ENCODE measurements around the gene SNTG2.
"Not testable (repeated sequence)": the region's sequence is repeated elsewhere in the genome, so short reads cannot be mapped to it uniquely, and the experiment has no call there.

Gene SNTG2

DNA sequence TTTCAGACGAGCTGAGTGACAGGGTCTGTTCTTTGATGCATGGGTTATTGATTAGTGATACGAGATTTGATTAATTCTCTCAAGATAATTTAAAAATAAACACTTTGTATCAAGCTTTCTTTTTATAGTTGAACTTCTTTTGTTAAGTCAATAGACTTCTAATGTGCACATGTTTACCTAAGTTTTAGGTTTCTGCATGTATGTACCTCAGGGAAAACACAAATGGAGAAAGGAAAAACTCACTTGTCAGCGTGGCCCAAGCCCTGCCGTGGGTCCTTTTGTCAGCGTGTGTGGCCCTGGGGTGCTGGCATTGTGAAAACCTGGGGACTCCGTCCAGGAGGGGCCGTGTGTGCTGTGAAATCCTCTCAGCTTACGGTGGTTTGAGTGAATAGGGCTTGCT lies 153.7 kb downstream of the SNTG2 start:
- DNase-seq = no peak

DNA sequence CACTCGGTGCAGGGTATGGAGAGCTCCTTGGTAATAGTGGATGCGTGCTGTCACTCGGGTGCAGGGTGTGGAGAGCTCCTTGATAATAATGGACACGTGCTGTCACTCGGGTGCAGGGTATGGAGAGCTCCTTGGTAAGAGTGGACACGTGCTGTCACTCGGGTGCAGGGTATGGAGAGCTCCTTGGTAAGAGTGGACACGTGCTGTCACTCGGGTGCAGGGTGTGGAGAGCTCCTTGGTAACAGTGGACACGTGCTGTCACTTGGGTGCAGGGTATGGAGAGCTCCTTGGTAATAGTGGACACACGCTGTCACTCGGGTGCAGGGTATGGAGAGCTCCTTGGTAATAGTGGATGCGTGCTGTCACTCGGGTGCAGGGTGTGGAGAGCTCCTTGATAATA lies 155.7 kb downstream of the SNTG2 start:
- DNase-seq = not testable (repeated sequence)

- DNase-seq = no peak
These were observed 165.3 kb downstream of the SNTG2 start for GRCh38 chr2:1115843-1116539.

DNA sequence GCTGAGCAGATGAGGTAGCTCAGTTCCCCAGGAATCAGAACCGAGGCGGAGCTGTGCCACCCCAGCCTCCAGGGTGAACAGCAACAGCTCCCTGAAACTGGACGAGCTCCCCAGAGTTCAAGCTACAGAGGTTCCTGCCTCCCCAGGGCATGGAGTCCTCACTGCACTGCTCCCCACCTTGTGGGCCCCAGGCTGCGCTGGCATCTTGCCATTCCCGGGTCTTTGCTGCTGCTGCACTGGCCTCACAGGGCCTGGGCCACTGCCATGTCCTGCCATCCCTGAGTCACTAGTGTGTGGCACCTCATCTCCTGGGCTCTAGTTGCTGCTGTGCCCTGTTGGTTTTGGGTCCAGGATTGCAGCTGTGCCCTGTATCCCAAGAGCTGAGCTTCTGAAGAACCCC lies 166.9 kb downstream of the SNTG2 start:
- no peak for DNase-seq

DNA sequence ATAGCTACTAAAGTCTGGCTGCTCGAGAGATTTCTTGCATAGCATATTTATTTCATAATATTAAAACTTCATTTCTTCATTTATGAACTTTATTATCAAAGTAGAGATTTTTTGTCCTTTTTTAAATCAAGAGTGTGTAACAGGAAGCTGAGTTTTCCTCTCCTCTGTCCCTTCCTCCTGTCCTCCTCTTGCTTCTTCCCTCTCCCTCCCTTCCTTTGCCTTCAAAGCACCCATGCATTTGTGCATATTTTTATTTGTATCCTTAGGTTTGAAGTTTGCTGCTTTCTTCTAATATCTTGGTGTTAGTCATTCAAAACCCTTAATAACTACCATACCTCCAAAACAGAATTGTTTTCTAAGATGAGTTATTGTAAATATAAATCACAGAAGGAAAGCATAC lies 174.6 kb downstream of the SNTG2 start:
- no peak for DNase-seq

GRCh38 chr2:1125633-1126370 lies 175.2 kb downstream of the SNTG2 start:
- no peak for DNase-seq

GRCh38 chr2:1129982-1130381 lies 179.3 kb downstream of the SNTG2 start:
- no peak for DNase-seq

- DNase-seq = no peak
These were observed 180.3 kb downstream of the SNTG2 start for GRCh38 chr2:1130922-1131321.

- no peak for DNase-seq
These were observed 181.8 kb downstream of the SNTG2 start for GRCh38 chr2:1132328-1132969.

- not testable (repeated sequence) for DNase-seq
These were observed 183.2 kb downstream of the SNTG2 start for GRCh38 chr2:1133896-1134295.

DNA sequence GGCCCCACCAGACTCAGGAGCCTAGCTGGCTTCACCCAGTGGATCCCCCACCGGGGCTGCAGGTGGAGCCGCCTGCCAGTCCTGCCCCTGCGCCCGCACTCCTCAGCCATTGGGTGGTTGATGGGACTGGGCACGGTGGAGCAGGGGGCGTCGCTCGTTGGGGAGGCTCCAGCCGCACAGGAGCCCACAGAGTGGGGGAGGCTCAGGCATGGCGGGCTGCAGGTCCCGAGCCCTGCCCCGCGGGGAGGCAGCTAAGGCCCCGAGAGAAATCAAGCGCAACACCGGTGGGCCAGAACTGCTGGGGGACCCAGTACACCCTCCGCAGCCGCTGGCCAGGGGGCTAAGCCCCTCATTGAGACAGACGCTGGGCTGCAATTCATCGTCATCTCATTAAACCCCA lies 184.0 kb downstream of the SNTG2 start:
- no peak for DNase-seq

DNA sequence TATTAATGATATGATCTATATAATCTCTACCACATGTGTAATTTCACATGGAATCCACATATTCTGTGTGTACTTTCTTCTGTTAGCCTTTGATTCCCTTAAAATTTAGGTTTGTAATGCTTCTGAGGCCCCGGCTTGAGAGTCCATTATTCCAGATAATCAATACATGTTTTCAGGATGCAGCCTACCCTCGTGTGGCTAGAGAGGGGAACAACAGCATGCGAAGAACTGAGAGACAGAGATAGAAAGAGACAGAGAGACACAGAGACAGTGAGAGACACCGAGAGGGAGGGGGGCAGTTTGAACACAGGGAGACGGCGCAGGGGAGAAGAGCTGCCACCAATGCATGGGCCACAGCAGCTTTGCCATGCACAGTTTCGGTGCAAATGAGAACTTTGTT lies 185.4 kb downstream of the SNTG2 start:
- DNase-seq = no peak

DNA sequence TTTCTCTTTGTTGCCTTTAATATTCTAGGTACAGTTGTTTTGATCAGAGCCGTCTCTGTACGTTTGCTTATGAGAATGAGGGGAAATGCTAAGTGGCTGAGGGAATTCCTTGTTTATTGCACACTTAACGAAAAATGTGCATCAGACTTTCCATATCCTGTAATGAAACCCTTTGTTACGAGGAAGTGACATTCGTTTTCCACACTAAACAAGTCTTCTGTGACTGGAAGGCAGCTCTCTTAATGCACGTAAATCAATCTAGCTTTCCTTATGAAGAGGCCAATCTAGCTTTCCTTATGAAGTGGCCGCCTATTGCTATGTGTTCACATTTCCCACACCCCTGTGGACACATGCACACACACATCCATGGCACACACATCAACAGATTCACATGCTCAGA lies 186.2 kb downstream of the SNTG2 start:
- DNase-seq = no peak

DNA sequence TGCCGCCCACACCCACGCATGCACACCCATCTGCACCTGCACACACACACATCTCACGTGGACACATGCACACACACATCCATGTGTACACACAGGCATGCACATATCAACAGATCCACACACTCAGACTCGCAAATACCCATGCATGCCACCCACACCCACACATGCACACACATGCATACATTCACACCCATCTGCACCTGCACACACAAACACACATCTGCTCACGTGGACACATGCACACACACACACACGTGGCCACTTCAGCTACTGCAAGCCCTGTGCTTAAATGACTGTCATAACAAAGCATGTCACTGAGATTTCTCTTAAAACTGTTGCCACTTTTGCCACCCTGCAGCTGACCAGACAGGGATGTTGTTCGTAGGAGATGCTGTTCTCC lies 186.6 kb downstream of the SNTG2 start:
- no peak for DNase-seq

DNA sequence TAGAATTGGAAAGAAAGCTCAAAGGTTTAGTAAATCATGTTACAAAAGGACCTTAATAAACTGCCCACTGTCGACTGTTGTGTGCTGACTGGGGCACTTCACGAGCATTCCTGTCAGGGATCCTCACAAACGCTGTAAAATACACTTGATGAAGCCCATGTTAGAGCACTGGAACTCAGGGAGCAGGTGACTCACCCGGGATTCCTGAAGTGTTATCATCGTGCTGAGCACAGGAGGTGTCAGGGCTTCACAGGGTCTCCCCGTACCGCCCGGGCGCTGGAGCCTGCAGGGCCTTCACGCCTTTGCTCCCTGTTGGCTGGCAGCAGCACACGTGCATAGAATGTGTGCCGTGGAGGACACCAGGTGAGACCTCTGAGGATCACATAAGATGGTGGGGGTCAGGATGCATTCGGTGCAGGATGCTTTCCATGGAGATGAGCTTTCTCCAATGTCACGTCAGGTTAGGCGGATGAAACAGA lies 187.3 kb downstream of the SNTG2 start:
- DNase-seq = no peak

DNA sequence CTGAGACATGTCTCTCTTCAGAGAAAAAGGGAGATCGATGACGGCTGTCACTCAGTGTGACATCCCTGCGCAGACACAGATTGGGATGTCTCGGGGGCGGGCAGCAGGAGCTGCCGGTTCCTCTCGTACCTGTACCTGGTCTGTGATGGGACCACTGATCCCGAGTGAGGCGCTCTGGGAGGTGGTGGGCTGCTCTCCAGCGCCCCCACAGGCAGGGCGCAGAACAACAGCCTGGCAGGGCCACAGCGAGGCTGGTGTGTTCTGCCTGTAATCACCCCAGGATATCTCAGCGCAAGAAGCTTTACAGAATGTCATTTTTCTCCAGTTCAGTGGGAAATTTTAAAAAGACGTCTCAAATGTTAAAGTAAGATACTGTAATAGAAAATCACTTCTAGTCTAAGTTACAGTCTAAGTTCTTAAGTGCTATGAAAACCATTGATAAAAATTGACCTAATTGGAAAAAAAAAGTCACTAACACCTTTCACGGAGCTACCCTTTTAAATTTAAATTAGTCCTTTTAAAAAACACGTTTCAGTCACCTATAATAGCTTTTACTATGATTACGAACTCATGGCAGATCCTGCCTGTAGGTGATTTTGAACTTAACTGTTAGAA lies 189.8 kb downstream of the SNTG2 start:
- no peak for DNase-seq

DNA sequence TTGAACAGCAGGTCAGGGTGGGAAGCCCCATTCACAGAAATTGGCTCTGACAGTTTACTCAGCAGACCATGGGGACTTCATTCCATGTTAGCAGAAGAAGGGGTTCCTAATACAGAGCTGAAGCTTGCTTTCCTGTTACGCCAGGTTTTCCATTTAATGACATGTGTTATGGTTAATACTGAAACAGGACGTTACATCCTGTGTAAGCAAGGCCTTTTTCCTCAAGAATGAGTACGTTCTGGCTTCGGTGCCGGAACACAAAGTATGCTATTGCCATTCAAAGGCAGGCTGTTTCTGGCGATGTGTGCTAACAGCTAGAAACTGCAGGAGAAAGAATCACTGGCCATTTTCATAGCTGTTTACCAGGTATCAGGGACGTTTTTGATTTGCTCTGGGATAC lies 190.4 kb downstream of the SNTG2 start:
- no peak for DNase-seq

DNA sequence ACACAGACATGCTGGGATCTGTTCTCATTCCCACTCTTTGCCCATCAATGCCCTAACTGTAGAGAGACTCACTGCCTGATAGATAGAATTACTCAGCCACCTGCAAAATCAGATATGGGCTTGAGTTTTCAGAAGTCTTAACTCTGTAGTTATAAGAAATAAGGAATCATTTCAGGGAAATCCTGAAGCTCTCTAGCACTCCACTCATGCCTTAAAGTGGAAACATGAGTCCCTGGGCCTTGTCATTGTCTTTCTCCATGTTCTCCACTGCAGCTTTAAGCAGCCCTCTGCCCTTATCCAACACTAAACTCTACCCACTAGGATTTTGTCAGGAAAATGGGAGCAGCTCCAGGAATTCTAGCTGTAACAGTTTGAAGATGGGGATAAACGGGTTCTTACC lies 192.5 kb downstream of the SNTG2 start:
- DNase-seq = no peak

DNA sequence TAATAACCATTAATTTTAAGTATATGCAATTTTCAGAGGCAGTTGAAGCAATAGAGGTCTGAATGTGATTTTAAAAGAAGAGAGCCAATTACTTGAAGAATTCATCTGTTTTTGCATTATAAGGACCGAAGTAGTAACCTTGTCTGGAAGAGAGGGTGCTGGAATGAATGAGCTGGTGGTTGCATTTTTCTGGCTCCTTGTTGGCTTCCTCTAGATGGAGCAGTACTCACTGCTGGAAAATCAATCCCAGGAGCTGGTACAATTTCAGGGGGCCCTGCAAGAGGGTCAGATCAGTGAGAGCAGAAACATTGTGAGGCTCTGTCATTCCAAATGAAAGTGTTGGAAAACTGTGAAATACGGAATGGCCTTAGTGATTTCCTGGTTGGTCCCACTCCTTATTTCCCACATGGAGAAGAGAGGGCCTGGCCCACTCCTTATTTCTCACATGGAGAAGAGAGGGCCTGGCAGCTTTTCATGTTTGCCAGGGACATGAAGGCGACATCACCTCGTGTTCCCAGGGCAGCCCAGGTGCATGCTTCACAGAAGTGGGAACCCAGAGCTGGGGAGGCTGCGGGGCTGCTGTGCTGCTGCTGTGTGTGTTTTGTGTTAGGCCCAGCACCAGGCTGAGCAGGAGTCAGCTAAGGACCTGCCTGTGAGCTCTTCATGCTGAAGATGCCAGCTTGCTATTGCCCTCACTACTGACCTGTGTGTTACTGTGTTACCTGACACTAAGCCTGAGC lies 197.4 kb downstream of the SNTG2 start:
- DNase-seq = no peak

- no peak for DNase-seq
These were observed 200.3 kb downstream of the SNTG2 start for GRCh38 chr2:1150724-1151511.

- DNase-seq = no peak
These were observed 201.7 kb downstream of the SNTG2 start for GRCh38 chr2:1152375-1152774.

DNA sequence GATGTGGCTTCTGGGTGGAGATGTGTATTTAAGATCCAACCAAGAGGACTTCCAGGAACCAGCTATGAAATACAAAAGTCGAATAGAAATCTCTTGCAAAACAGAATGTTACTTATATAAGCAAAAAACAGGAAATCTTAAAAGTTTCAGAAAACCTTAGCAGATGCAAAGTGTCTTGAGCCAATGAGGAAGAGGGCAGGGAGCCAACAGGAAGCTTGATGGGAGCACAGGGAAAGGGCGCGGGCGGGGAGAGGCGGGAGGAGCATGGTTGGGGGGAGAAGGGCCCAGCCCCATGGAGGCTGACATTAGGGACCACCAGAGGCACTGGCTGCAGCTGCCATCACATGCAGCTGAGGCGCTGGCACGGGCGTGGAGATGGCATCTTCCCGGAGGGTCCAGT lies 203.3 kb downstream of the SNTG2 start:
- no peak for DNase-seq
